Peyer's patch (tissue), 4 donors: Measurements from ENCODE around the gene SLC35A3.

Experiments
- CTCF ChIP-seq, 6 experiments: fragments of 450-650 bp in 4 of 6; fragments of 200-600 bp in 2 of 6; sonication (generic) in 1 of 6; IDR thresholded peaks; one replicate each; pipeline ENCODE4 v1.5.1; 2017 to 2019; ENCODE audit warnings: antibody characterized with exemption in 6 of 6, mild to moderate bottlenecking in 3 of 6, moderate library complexity in 1 of 6
- POLR2A ChIP-seq, 2 donors: fragments of 450-650 bp; IDR thresholded peaks; one replicate each; pipeline ENCODE4 v1.5.1; 2017; ENCODE audit warnings: antibody characterized with exemption in 2 of 2, mild to moderate bottlenecking in 2 of 2, moderate library complexity in 2 of 2

DNA sequence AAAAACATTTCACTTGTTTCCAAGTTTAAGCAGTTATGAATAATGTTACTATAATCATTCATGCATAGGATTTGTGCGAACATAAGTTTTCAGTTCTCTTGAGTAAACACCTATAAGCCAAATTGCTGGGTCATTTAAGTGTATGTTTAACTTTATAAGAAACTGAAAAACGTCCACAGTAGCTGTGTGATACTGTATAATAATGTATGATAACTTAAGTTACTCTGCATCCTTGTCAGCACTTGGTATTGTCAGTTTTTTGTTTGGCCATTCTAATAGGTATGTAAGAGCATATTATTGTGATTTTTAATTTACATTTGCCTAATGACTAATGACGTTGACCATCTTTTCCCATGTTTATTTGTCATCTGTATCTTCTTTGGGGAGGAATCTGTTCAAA lies 14.4 kb upstream of the SLC35A3 start:
- TF ChIP-seq POLR2A (IDR thresholded peaks at IDR 0.05): no peak
- TF ChIP-seq CTCF (IDR thresholded peaks at IDR 0.05): no peak
